Measurements from ENCODE around the gene CHCHD5. TPM values are rescaled to one million over a fixed set of nuclear protein-coding genes. Genes with fewer than 3 reads are reported as not detected.

CHCHD5 gene
- total and polyA plus RNA-seq, 12 donors = 15.0 to 36.2 (median 25.0) TPM

DNA sequence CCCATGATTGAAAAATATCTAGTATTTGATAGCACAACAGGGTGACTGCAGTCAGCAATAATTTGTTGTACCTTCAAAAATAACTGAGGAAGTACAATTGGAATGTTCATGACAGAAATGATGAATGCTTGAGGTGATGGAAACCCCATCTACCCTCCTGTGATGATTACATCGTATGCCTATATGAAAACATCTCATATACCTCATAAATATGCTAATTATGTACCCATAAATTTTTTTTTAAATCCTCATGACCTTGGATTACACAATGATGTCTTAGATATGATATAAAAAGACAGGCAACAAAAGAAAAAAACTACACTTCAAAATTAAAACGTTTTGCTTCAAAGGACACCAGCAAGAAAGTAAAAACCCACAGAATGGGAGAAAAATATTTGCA is 43.5 kb upstream of the CHCHD5 start:
- 39 to 43% methylated on average over 2 of the region's 2 CpGs for WGBS, 2 donors
- peaks cover 0 to 12% (median 0%) of the 10 kb centered on the region in 9 donors for H3K36me3 ChIP-seq
- TF ChIP-seq, protein P1, sequence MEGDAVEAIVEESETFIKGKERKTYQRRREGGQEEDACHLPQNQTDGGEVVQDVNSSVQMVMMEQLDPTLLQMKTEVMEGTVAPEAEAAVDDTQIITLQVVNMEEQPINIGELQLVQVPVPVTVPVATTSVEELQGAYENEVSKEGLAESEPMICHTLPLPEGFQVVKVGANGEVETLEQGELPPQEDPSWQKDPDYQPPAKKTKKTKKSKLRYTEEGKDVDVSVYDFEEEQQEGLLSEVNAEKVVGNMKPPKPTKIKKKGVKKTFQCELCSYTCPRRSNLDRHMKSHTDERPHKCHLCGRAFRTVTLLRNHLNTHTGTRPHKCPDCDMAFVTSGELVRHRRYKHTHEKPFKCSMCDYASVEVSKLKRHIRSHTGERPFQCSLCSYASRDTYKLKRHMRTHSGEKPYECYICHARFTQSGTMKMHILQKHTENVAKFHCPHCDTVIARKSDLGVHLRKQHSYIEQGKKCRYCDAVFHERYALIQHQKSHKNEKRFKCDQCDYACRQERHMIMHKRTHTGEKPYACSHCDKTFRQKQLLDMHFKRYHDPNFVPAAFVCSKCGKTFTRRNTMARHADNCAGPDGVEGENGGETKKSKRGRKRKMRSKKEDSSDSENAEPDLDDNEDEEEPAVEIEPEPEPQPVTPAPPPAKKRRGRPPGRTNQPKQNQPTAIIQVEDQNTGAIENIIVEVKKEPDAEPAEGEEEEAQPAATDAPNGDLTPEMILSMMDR (IDR thresholded peaks at IDR 0.05) = no peak
- ATAC-seq = no peak
- intact Hi-C loops (cut with DNase I) = loop anchor here in 5 of 10 donors (2.0 to 10.0 kb wide), 3 partner anchors 56 to 266 kb away; partner anchors contain the start of genes TTL (in 5 of the 5) and ZC3H6 (in 1 of the 5)
- no peak for DNase-seq
- H3K27me3 ChIP-seq = no peaks in the 10 kb centered on the region
- H3K4me3 ChIP-seq = peak overlapping the region in 4 of 10 donors; percentile 77 to 81 (median 78)
- H3K27ac ChIP-seq = peak overlapping the region in 2 of 10 donors; percentile 88 to 96
- no peaks in the 10 kb centered on the region for H3K9me3 ChIP-seq
- peaks cover 5 to 24% (median 17%) of the 10 kb centered on the region in 9 donors for H3K4me1 ChIP-seq

DNA sequence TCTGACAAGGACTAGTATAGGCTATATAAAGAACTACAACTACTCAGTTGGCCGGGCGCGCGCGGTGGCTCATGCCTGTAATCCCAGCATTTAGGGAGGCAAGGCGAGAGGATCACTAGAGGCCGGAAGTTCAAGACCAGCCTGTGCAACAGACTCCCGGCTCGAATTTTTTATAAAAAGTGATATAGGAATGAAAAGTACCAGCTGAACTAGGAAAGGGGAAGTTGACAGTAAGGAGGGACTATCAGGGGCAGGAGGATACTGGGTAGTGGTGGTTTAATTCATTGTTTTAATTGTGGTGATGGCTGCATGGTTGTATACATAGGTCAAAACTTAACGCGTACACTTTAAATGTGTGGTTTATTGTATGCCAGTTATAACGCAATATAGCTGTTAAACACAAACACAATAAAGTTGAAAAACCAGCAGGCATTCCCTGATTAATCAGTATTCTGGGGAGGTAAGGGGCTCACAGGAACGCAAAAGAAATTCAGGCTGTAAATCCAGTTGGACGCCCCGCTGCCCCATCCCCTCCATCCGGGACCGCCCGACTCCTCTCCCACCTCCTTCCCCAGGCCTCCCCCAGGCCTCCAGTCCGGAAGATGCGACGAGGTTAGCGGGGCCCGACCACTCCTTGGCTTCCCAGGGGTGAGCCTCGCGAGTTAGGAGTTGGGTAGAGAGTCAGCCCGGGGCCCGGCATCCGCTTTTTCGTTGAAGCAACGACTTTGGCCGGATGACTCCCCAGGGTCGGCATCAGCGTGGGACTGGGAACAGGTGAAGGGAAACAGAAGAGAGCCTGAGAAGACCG is 42.9 kb upstream of the CHCHD5 start:
- Histone ChIP-seq H3K4me1 (peaks cover 5 to 24% (median 17%) of the 10 kb centered on the region in 9 donors), H3K27me3 (no peaks in the 10 kb centered on the region), H3K27ac (peak overlapping the region; percentile 65 to 96 (median 88)), H3K4me3 (peak overlapping the region; percentile 70 to 99 (median 80)), H3K9me3 (no peaks in the 10 kb centered on the region), H3K36me3 (peaks cover 0 to 16% (median 0%) of the 10 kb centered on the region in 9 donors)
- ATAC-seq (peak; percentile 86 to 93 (median 90)), DNase-seq (peak; percentile 71 to 72)
- WGBS, 2 donors = 17 to 20% methylated on average over 34 of the region's 34 CpGs
- TF ChIP-seq, protein P1 (IDR thresholded peaks at IDR 0.05) = no peak
- intact Hi-C loops (cut with DNase I) = loop anchor here in 5 of 10 donors (2.0 to 10.0 kb wide), 3 partner anchors 57 to 267 kb away; partner anchors contain the start of genes TTL (in 5 of the 5) and ZC3H6 (in 1 of the 5)

DNA sequence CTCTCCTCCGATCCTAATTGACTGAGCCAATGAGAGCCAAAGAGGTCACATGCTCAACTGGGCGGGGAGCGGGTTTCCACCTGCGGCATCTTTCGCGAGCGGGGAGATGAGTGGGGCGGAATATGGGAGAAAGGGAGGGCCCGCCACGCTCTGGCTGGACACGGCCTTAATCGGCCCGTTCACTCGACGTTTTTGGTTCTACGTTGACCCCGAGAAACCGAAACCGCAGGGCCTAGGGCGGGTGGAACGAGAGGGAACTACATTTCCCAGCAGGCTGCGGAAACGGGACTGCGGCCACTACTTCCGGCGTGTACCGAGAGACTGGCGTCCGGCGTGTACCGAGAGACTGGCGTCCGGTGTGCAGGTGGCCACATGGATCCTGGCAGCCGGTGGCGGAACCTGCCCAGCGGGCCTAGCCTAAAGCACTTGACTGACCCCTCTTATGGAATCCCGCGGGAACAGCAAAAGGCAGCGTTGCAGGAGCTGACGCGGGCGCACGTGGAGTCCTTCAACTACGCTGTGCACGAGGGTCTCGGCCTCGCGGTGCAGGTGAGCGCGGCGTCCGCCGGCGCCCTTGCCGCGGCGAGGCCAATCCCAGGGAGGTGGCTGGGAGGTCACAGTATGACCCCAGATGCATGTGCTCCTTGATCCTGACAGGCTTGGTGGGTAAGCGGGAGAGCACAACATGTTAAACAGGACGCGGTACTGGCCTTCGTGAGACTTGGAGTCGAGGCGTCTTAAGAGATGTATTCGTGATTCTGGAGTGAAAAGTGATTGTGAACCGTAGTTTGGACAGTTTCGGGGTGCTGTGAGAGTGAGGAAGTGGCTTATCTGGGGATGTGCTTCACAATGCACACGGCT is 42.1 kb upstream of the CHCHD5 start, which contains the start of gene POLR1B:
Gene POLR1B (plus strand): TSS at position 343 of the 861 bp plus-strand sequence. CDS start 30 bp downstream, at position 373.
- Histone ChIP-seq H3K27me3 (no peaks in the 10 kb centered on the region), H3K9me3 (no peaks in the 10 kb centered on the region), H3K27ac (peak within 1 kb of the TSS; percentile 65 to 96 (median 88)), H3K4me1 (peaks cover 5 to 24% (median 17%) of the 10 kb centered on the region in 9 donors), H3K4me3 (peak within 1 kb of the TSS; percentile 70 to 99 (median 80)), H3K36me3 (peaks cover 0 to 24% (median 5%) of the 10 kb centered on the region in 9 donors)
- ATAC-seq (peak; percentile 95 to 98 (median 96)), DNase-seq (peak; percentile 82 to 87)
- intact Hi-C loops (cut with DNase I) = loop anchor here in 5 of 10 donors (5.0 to 10.0 kb wide), 2 partner anchors 58 to 60 kb away; partner anchors contain the start of gene TTL (in 5 of the 5)
- TF ChIP-seq, protein P1 (IDR thresholded peaks at IDR 0.05) = peak in 1 of 9 donors; percentile 9
- WGBS, 2 donors = 0% methylated on average over 67 of the region's 67 CpGs

All from heart right ventricle (tissue), 16 donors.